ENCODE results near the gene PTCD2.

GRCh38 chr5:72408603-72409002 lies 88.4 kb downstream of the PTCD2 start:
- TF ChIP-seq CTCF (IDR thresholded peaks at IDR 0.05) (no peak), POLR2A (IDR thresholded peaks at IDR 0.05) (no peak)
